AG08396 (cell line): Measurements from ENCODE around the gene C14orf93.
A peak's percentile ranks its signal among the peaks of the same experiment; 100 is the strongest.
"Not testable (repeated sequence)": the region's sequence is repeated elsewhere in the genome, so short reads cannot be mapped to it uniquely, and the experiment has no call there.

Experiments
- DNase-seq: peaks from one replicate; pipeline ENCODE4 v3.0.0; 2012; ENCODE audit warnings: low spot score, mixed read lengths

C14orf93 gene

DNA sequence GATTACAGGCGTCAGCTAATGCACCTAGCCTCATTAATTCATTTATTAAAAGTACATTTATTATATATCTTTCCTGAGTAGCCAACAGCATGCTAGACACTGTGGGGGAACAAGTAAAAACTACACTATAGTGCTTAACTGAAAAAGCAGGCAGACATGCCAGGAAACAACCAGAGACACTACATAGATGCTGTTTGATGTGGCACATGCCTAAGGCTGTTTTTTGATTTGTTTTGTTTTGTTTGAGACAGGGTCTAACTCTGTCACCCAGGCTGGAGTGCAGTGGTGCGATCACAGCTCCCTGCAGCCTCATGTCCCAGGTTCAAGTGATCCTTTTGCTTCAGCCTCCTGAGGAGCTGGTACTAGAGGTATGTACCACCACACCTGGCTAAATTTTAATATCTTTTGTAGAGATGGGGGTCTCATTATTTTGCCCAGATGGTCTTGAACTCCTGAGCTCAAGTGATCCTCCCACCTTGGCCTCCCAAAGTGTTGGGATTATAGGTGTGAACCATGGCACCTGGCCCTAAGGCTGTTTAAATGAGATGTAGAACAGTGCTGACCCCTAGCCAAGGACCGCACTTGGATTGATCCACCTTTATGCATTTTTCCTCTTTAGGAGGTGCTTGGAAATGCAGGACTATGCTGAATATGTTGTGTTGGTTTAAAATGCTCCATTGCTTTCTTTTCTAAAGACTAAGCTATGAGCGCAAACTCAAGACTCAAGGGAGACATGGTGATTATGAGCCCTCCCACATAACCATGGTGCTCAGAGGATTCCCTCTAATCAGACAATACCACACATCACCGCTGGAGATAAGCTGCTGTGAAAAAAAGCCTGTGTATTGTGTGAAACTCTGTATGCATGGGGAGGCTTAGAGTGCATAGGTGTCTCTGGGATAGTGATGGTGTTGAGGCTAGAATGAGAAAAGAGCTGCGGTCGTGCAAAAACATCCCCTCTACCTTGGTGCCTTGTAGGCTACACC is 10.5 kb upstream of the C14orf93 start:
- no peak for DNase-seq

DNA sequence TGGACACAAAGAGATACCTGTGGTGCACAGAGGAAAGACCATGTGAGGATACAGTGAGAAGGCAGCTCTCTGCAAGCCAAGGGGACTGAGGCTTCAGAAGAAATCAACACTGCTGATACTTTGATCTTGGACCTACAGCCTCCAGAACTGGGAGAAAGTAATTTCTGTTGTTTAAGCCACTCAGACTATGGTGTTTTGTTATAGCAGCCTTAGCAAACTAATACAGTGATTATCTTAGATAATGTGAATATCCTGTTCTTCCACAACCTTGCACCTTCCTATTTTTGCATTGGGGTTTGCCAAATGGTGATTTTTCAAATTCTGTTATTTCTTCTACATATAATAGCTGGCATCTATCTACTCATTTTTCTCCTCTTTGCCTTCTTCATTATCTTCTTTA is 8.2 kb upstream of the C14orf93 start:
- DNase-seq, result no peak

GRCh38 chr14:23017091-23017490 is 7.1 kb upstream of the C14orf93 start:
- DNase-seq, result no peak

- no peak for DNase-seq
Observed at GRCh38 chr14:23015618-23016017, 5.7 kb upstream of the C14orf93 start.

DNA sequence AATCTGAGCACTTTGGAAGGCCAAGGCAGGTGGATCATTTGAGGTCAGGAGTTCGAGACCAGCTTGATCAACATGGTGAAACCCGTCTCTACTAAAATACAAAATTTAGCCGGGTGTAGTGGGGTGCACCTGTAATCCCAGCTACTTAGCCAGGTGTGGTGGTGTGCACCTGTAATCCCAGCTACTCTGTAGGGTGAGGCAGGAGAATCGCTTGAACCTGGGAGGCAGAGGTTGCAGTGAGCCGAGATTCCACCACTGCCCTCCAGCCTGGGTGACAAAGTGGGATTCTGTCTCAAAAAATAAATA is 3.8 kb upstream of the C14orf93 start:
- not testable (repeated sequence) for DNase-seq

- no peak for DNase-seq
Observed at GRCh38 chr14:23013054-23013748, 3.3 kb upstream of the C14orf93 start.

- no peak for DNase-seq
Observed at GRCh38 chr14:23009483-23009938, 432 bp downstream of the C14orf93 start.

GRCh38 chr14:23008831-23009230 is 1.1 kb downstream of the C14orf93 start:
- DNase-seq, result no peak

DNA sequence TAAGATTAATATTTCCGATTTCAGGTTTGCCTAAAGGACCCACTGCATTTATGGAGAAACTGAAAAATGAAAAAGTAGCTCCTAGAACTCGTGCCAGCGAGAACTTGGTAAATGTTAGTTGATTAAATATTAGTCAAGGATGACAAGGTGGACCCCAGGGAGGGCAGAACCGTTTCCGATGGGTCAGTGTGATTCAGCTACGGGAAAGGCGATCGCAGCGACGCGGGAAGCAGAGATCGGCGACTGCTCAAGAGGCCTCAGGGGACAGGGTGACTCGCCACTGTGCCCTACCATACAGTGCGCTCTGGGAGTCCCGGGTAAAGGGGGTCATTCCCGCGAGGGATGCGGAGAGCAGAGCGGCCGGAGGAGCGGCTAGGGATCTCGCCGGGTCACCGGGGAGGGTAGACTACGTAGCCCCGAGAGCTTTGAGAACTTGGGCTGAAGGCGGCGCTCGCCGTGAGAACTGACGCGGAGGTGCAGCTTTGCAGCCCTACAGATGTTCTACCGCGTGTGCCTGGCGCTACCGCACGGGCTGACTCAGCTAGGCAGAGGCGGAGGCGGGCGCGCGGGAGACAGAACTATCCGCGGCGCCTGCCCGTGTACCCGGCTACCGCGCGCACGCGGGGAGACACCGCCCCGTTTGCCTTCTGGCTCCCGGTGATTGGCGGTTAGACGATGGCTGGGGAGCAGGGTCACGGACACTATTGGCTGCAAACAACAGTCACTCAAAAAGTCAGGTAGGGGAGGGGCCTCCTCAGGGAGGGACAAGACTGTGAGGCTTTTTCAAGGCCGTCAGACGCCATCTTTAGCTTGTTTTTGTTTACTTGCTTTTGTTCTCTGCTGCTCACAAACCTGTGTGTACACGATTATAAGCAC is 3.2 kb downstream of the C14orf93 start:
- DNase-seq, result peak; percentile 98

DNA sequence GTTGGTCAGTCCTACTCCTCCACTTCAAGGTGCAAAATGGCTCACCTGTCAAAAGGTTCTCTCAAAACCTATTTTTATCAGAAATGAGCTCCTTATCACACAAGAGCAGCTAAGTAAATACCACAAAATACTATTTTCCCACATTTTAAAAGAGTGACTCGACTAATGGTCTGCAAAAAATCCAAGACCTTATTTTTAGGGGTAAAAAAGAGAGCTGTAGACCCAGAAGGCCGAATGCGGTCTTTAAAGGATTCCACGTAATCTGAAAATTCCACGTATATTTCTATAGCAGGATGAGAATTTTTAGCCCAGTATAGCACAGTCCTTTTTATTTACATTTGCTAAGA is 3.8 kb downstream of the C14orf93 start:
- DNase-seq, result no peak

GRCh38 chr14:23005451-23006187 is 4.3 kb downstream of the C14orf93 start:
- DNase-seq, result no peak

DNA sequence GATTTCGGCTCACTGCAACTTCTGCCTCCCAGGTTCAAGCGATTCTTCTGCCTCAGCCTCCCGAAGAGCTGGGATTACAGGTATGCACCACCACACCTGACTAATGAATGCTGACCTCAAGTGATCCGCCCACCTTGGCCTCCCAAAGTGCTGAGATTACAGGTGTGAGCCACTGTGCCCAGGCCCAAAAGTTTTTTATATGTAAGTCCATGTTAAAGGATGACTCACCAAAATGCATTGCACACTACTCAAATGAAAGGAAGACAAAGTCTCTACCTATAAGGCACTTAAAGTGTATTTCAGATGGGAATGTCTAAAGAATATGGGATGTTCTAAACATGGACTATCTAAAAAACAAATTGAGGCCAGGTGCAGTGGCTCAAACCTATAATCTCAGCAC is 5.7 kb downstream of the C14orf93 start:
- DNase-seq, result not testable (repeated sequence)

DNA sequence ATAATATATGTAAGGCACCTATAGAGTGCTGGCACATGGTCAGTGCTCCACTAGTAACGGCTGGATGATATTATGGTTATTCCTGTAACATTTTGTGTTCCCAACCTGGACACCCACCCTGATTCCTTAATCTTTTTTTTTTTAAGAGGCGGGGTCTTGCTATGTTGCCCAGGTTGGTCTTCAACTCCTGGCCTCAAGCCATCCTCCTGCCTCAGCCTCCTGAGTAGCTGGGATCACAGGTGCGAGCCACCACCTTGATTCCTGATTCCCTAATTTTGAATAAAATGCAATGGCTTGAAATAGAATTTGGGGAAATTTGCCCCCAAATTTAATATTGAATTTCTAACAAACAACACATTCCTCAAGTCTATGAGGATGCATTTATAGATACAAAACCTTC is 7.4 kb downstream of the C14orf93 start:
- DNase-seq, result no peak

DNA sequence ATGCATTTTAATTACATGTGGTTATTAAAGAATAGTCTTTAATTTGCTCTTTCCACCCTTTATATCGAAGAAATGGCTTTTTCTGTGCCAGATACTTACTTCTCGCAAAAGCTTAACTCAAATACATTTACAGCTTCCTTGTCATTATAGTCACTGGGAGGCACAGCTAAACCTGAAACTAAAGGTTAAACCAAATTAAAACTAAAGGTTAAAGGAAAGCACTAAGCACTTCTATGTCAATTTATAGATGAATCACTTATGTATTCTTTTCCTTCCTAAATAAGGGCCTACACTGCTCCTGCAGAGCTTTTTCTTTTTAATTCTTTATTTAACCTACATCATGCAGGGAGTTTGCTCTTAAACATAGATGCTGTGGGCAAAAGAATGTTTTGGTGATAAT is 9.1 kb downstream of the C14orf93 start:
- DNase-seq, result no peak

- no peak for DNase-seq
Observed at GRCh38 chr14:22998329-22999012, 11.5 kb downstream of the C14orf93 start.

DNA sequence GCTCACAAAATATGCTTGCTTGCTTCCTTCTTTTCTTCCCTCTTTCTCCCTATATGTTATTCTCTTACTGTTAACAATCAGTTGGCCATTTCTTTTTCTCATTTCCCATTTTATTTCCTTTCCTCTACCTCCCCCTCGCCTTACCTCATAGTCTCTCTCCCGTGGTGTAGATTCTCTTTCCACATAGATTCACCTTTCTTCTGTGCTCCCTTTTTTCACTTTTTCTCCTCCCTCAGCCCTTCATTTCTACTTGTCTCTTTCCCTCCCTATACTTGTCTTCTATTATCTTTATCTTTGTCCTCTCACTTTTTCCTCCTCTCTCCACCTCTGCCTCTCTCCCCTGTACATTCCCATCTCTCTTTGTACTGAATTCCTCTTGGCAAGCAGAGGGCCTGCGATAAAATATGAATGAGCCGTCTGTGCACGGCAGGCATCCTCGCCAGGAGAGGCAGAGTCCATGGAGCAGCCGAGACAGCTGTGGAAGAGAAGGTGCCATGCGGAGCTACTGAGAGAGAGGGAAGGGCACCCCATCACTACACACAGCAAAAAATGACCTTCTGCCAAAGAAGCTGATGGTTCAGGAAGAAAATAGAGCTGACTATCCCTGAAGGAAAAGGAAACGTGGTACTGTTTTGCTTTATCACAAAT is 12.1 kb downstream of the C14orf93 start:
- no peak for DNase-seq

GRCh38 chr14:22996768-22997654 is 12.9 kb downstream of the C14orf93 start:
- no peak for DNase-seq

DNA sequence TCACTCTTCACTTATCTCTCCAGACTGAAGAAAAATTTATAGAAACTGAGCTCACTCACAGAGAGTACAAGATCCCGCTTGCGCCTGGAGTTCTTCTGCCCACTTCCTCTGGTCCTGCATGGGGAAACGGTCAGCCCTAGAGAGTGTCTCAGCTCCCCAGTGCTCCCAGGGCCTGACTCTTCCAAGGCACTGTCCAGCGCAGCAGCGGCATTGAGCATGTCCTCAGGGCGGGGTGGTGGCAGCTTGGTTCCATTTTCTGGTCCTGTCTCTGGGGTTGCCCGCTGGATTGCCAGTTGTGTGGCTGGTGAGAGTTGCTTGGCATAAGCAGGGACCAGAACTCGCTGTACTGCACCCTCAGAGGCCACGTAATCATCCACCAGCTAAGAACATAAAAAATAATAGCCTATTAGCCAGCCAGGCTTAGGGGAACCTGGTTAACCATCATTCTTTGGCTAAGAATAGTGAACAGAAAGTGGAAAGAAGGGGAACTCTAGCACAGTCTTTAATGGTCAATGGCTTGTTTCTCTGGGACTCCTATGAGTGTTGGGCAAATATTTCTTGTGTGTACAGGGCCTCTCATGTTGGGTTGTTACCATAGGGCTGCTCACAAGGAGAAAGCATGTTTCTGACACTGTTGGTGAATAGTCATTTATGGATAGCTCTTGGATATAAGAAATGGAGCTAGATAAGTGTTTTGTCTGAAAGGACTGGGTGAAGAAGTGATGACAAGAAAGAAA is 13.9 kb downstream of the C14orf93 start:
- DNase-seq, result no peak

GRCh38 chr14:22994762-22995275 is 15.1 kb downstream of the C14orf93 start:
- peak; percentile 48 for DNase-seq
